ENCODE data around the gene ADD1.

DNA sequence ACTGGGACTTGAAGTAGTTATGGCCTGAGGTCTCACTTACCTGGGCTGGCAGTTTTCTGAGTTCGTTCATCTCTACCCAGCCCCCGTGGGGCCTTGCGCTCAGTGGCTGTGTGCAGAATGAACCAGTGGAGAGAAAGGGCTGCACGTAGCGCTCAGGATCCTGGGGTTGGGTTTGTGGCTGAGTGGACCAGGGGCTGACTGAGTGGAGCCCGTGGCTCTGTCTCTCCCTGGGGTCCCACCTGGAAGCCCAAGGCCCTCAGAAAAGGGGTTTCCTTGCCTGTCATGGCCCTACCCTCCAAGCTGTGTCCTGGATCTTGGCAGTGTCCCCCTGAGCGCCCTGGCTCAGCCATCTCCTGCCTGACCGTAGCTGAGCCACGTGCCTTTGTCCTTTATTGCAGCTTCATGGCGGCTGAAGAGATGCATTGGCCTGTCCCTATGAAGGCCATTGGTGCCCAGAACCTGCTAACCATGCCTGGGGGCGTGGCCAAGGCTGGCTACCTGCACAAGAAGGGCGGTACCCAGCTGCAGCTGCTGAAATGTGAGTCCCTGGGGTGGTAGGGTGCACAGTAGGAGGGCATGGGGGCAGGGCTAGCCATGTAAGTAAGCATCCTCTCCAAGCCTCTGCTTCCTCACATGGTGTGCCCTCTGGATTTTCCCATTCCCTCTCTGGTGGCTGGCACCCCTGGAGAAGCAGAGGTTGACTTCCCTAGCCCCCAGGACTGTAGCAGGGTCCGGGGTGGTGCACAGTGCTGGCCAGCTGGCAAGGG is 23.2 kb upstream of the ADD1 start:
- TF ChIP-seq CTCF (IDR thresholded peaks at IDR 0.05) (no peak), ZFX (IDR thresholded peaks at IDR 0.05; ENCODE audit: borderline replicate concordance) (no peak)
